Endothelial cell of umbilical vein (primary cell): Measurements from ENCODE around the gene FKBP7.

Experiments
- CTCF ChIP-seq, 2 donors: IDR thresholded peaks; 1 replicate in 1 of 2; 2 replicates in 1 of 2; pipeline ENCODE4 v1.5.1; 2011; ENCODE audit warnings: low read length in 2 of 2, mild to moderate bottlenecking in 2 of 2, moderate library complexity in 2 of 2, control low read depth in 1 of 2, inconsistent platforms in 1 of 2, low read depth in 1 of 2; ENCODE audit not compliant: insufficient read depth in 1 of 2; ENCODE audit errors: extremely low read depth in 1 of 2
- EZH2 ChIP-seq: IDR thresholded peaks from 2 replicates; pipeline ENCODE4 v1.6.1; 2012; ENCODE audit warnings: borderline replicate concordance, low read depth, mild to moderate bottlenecking, moderate library complexity, low read length, inconsistent platforms; ENCODE audit not compliant: severe bottlenecking
- FOS ChIP-seq: IDR thresholded peaks from 2 replicates; pipeline ENCODE4 v1.6.1; 2011; ENCODE audit warnings: mild to moderate bottlenecking, low read length, moderate library complexity, borderline replicate concordance; ENCODE audit not compliant: insufficient read depth
- GATA2 ChIP-seq: IDR thresholded peaks from 2 replicates; pipeline ENCODE4 v1.7.0; 2011; ENCODE audit warnings: low read depth, mild to moderate bottlenecking, moderate library complexity, mixed read lengths, low read length; ENCODE audit not compliant: insufficient read length, insufficient read depth
- MAX ChIP-seq: IDR thresholded peaks from 2 replicates; pipeline ENCODE4 v1.6.1; 2011; ENCODE audit not compliant: insufficient read depth, insufficient read length
- MYC ChIP-seq: IDR thresholded peaks from one replicate; pipeline ENCODE4 v1.6.1; 2011; ENCODE audit warnings: mild to moderate bottlenecking, low read depth, low read length
- POLR2A ChIP-seq: IDR thresholded peaks from 2 replicates; pipeline ENCODE4 v1.6.1; 2012; ENCODE audit warnings: low read depth, mild to moderate bottlenecking, control low read depth, low read length
- POLR2AphosphoS5 ChIP-seq: IDR thresholded peaks from 2 replicates; pipeline ENCODE4 v1.6.1; 2012; ENCODE audit warnings: low read depth, mild to moderate bottlenecking, control low read depth, low read length, moderate library complexity; ENCODE audit not compliant: insufficient read depth

- no peak for TF ChIP-seq POLR2A
- no peak for TF ChIP-seq CTCF (IDR thresholded peaks at IDR 0.05; ENCODE audit: extremely low read depth in 1 of 2, insufficient read depth in 1 of 2, low read depth in 1 of 2, low read length in 2 of 2)
- TF ChIP-seq POLR2AphosphoS5, result no peak
- no peak for TF ChIP-seq EZH2
- TF ChIP-seq GATA2, result no peak
- TF ChIP-seq MAX, result no peak
- no peak for TF ChIP-seq MYC
- TF ChIP-seq FOS, result no peak
Measured at GRCh38 chr2:178452870-178453269, 25.5 kb downstream of the FKBP7 start.
